ENCODE results near the gene LEP.
A peak's percentile ranks its signal among the peaks of the same experiment; 100 is the strongest.
"Not testable (repeated sequence)": the region's sequence is repeated elsewhere in the genome, so short reads cannot be mapped to it uniquely, and the experiment has no call there.

Gene LEP

GRCh38 chr7:128219636-128220035 is 21.4 kb upstream of the LEP start:
- no peak overlapping the region for H3K4me3 Mint-ChIP-seq
- ATAC-seq (ENCODE audit: low read depth) (no peak), DNase-seq (ENCODE audit: low spot score in 2 of 2) (no peak)
- peaks cover 2% of the 10 kb centered on the region for H3K4me1 Mint-ChIP-seq
- no peaks in the 10 kb centered on the region for H3K9me3 Mint-ChIP-seq
- no peak overlapping the region for H3K27ac Mint-ChIP-seq
- H3K27me3 Mint-ChIP-seq = peaks cover 6% of the 10 kb centered on the region
- no peaks in the 10 kb centered on the region for H3K36me3 Mint-ChIP-seq

- peaks cover 2% of the 10 kb centered on the region for H3K4me1 Mint-ChIP-seq
- no peak overlapping the region for H3K27ac Mint-ChIP-seq
- peaks cover 16% of the 10 kb centered on the region for H3K27me3 Mint-ChIP-seq
- H3K36me3 Mint-ChIP-seq = peaks cover 5% of the 10 kb centered on the region
- peaks cover 5% of the 10 kb centered on the region for H3K9me3 Mint-ChIP-seq
- no peak overlapping the region for H3K4me3 Mint-ChIP-seq
- DNase-seq (ENCODE audit: low spot score in 2 of 2) = no peak
- no peak for ATAC-seq (ENCODE audit: low read depth)
Measured at GRCh38 chr7:128221929-128222403, 19.1 kb upstream of the LEP start.

- H3K36me3 Mint-ChIP-seq = peaks cover 5% of the 10 kb centered on the region
- peaks cover 5% of the 10 kb centered on the region for H3K9me3 Mint-ChIP-seq
- peaks cover 19% of the 10 kb centered on the region for H3K27me3 Mint-ChIP-seq
- no peak for ATAC-seq (ENCODE audit: low read depth)
- no peak for DNase-seq (ENCODE audit: low spot score in 2 of 2)
- no peak overlapping the region for H3K4me3 Mint-ChIP-seq
- no peak overlapping the region for H3K27ac Mint-ChIP-seq
- peaks cover 2% of the 10 kb centered on the region for H3K4me1 Mint-ChIP-seq
Measured at GRCh38 chr7:128226132-128226980, 14.7 kb upstream of the LEP start.

GRCh38 chr7:128227271-128227670 is 13.8 kb upstream of the LEP start:
- ATAC-seq (ENCODE audit: low read depth) (no peak), DNase-seq (ENCODE audit: low spot score in 2 of 2) (no peak)
- Mint-ChIP-seq H3K27ac (no peak overlapping the region), H3K4me3 (no peak overlapping the region), H3K27me3 (peaks cover 15% of the 10 kb centered on the region), H3K36me3 (peaks cover 5% of the 10 kb centered on the region), H3K4me1 (no peaks in the 10 kb centered on the region), H3K9me3 (peaks cover 5% of the 10 kb centered on the region)

- H3K27ac Mint-ChIP-seq = no peak overlapping the region
- DNase-seq (ENCODE audit: low spot score in 2 of 2) = no peak
- H3K27me3 Mint-ChIP-seq = peaks cover 23% of the 10 kb centered on the region
- H3K36me3 Mint-ChIP-seq = peaks cover 5% of the 10 kb centered on the region
- H3K4me3 Mint-ChIP-seq = no peak overlapping the region
- H3K4me1 Mint-ChIP-seq = no peaks in the 10 kb centered on the region
- no peak for ATAC-seq (ENCODE audit: low read depth)
- H3K9me3 Mint-ChIP-seq = peaks cover 5% of the 10 kb centered on the region
Measured at GRCh38 chr7:128231021-128231420, 10.1 kb upstream of the LEP start.

GRCh38 chr7:128231677-128232076 is 9.4 kb upstream of the LEP start:
- H3K27ac Mint-ChIP-seq = no peak overlapping the region
- DNase-seq (ENCODE audit: low spot score in 2 of 2) (no peak), ATAC-seq (ENCODE audit: low read depth) (no peak)
- H3K4me3 Mint-ChIP-seq = no peak overlapping the region
- H3K4me1 Mint-ChIP-seq = no peaks in the 10 kb centered on the region
- H3K27me3 Mint-ChIP-seq = peaks cover 17% of the 10 kb centered on the region
- peaks cover 2% of the 10 kb centered on the region for H3K36me3 Mint-ChIP-seq
- peaks cover 1% of the 10 kb centered on the region for H3K9me3 Mint-ChIP-seq

GRCh38 chr7:128233471-128233870 is 7.6 kb upstream of the LEP start:
- no peaks in the 10 kb centered on the region for H3K9me3 Mint-ChIP-seq
- ATAC-seq (ENCODE audit: low read depth) (no peak), DNase-seq (ENCODE audit: low spot score in 2 of 2) (no peak)
- H3K27me3 Mint-ChIP-seq = peaks cover 15% of the 10 kb centered on the region
- no peak overlapping the region for H3K27ac Mint-ChIP-seq
- no peaks in the 10 kb centered on the region for H3K4me1 Mint-ChIP-seq
- no peak overlapping the region for H3K4me3 Mint-ChIP-seq
- H3K36me3 Mint-ChIP-seq = no peaks in the 10 kb centered on the region

- H3K27ac Mint-ChIP-seq = no peak overlapping the region
- H3K36me3 Mint-ChIP-seq = no peaks in the 10 kb centered on the region
- no peaks in the 10 kb centered on the region for H3K4me1 Mint-ChIP-seq
- peaks cover 2% of the 10 kb centered on the region for H3K9me3 Mint-ChIP-seq
- H3K27me3 Mint-ChIP-seq = peaks cover 15% of the 10 kb centered on the region
- DNase-seq (ENCODE audit: low spot score in 2 of 2) (no peak), ATAC-seq (ENCODE audit: low read depth) (no peak)
- H3K4me3 Mint-ChIP-seq = no peak overlapping the region
Measured at GRCh38 chr7:128234476-128235026, 6.5 kb upstream of the LEP start.

- DNase-seq (ENCODE audit: low spot score in 2 of 2) (no peak), ATAC-seq (ENCODE audit: low read depth) (no peak)
- no peaks in the 10 kb centered on the region for H3K4me1 Mint-ChIP-seq
- no peaks in the 10 kb centered on the region for H3K36me3 Mint-ChIP-seq
- no peak overlapping the region for H3K4me3 Mint-ChIP-seq
- H3K27ac Mint-ChIP-seq = no peak overlapping the region
- H3K27me3 Mint-ChIP-seq = peaks cover 12% of the 10 kb centered on the region
- H3K9me3 Mint-ChIP-seq = peaks cover 2% of the 10 kb centered on the region
Measured at GRCh38 chr7:128235471-128235870, 5.6 kb upstream of the LEP start.

- Mint-ChIP-seq H3K4me3 (no peak overlapping the region), H3K27ac (no peak overlapping the region), H3K9me3 (peaks cover 2% of the 10 kb centered on the region), H3K27me3 (peaks cover 17% of the 10 kb centered on the region), H3K36me3 (no peaks in the 10 kb centered on the region), H3K4me1 (no peaks in the 10 kb centered on the region)
- DNase-seq (ENCODE audit: low spot score in 2 of 2) (no peak), ATAC-seq (ENCODE audit: low read depth) (peak; percentile 15)
Measured at GRCh38 chr7:128236924-128237586, 4.0 kb upstream of the LEP start.

GRCh38 chr7:128239146-128239545 is 1.9 kb upstream of the LEP start:
- not testable (repeated sequence) for H3K9me3 Mint-ChIP-seq; H3K4me1 Mint-ChIP-seq; DNase-seq (ENCODE audit: low spot score in 2 of 2); H3K27ac Mint-ChIP-seq; H3K4me3 Mint-ChIP-seq; H3K36me3 Mint-ChIP-seq; ATAC-seq (ENCODE audit: low read depth)
- peaks cover 18% of the 10 kb centered on the region for H3K27me3 Mint-ChIP-seq

- peaks cover 24% of the 10 kb centered on the region for H3K27me3 Mint-ChIP-seq
- H3K4me3 Mint-ChIP-seq = no peak overlapping the region
- H3K9me3 Mint-ChIP-seq = peaks cover 2% of the 10 kb centered on the region
- ATAC-seq (ENCODE audit: low read depth) (no peak), DNase-seq (ENCODE audit: low spot score in 2 of 2) (no peak)
- H3K4me1 Mint-ChIP-seq = no peaks in the 10 kb centered on the region
- H3K27ac Mint-ChIP-seq = no peak overlapping the region
- H3K36me3 Mint-ChIP-seq = no peaks in the 10 kb centered on the region
Measured at GRCh38 chr7:128242661-128243060, 1.6 kb downstream of the LEP start.

- Mint-ChIP-seq H3K27ac (no peak overlapping the region), H3K36me3 (no peaks in the 10 kb centered on the region), H3K4me1 (no peaks in the 10 kb centered on the region), H3K9me3 (peaks cover 2% of the 10 kb centered on the region), H3K4me3 (no peak overlapping the region), H3K27me3 (peaks cover 24% of the 10 kb centered on the region)
- no peak for DNase-seq (ENCODE audit: low spot score in 2 of 2)
- ATAC-seq (ENCODE audit: low read depth) = no peak
Measured at GRCh38 chr7:128243273-128243672, 2.2 kb downstream of the LEP start.

GRCh38 chr7:128244861-128245260 is 3.8 kb downstream of the LEP start:
- Mint-ChIP-seq H3K4me3 (no peak overlapping the region), H3K36me3 (no peaks in the 10 kb centered on the region), H3K9me3 (no peaks in the 10 kb centered on the region), H3K27ac (no peak overlapping the region), H3K27me3 (peaks cover 25% of the 10 kb centered on the region), H3K4me1 (no peaks in the 10 kb centered on the region)
- ATAC-seq (ENCODE audit: low read depth) (no peak), DNase-seq (ENCODE audit: low spot score in 2 of 2) (no peak)
